SK-N-SH (cell line): ENCODE results near the gene RAB6B. TPM values are rescaled to one million over a fixed set of nuclear protein-coding genes. Genes with fewer than 3 reads are reported as not detected.

Experiments used
- CTCF ChIA-PET: fragments of 300-600, 350-600 bp; formaldehyde crosslinking; extraction: SDS; loops from one replicate; lab custom pipeline; 2021; lab: Yijun Ruan, JAX
- POLR2A ChIA-PET: fragments of 350-600 bp; sonication (Branson Sonifier 250); formaldehyde crosslinking; extraction: SDS; loops from one replicate; lab custom pipeline; 2020; ENCODE audit warnings: antibody characterized with exemption, inconsistent platforms; lab: Yijun Ruan, JAX
- DNase-seq: peaks from one replicate; pipeline ENCODE4 v3.0.0; 2012
- H2AFZ ChIP-seq: fragments of 200-600 bp; sonication (generic); 2 replicates; pipeline ENCODE4 v1.8.1; 2016; ENCODE audit warnings: antibody characterized with exemption, mild to moderate bottlenecking, low read depth
- H3F3A ChIP-seq: fragments of 200-600 bp; sonication (generic); replicated peaks from 2 replicates; pipeline ENCODE3; 2016; ENCODE audit warnings: antibody characterized with exemption, mild to moderate bottlenecking; ENCODE audit not compliant: insufficient read depth
- H3K27ac ChIP-seq, 2 experiments: fragments of 200-500 bp in 1 of 2; fragments of 200-600 bp in 1 of 2; sonication (Bioruptor generic) in 1 of 2; sonication (generic), shearing (Covaris generic) in 1 of 2; 2 replicates each; pipeline versions ENCODE4 v1.5.1 to v1.6.1; 2014 to 2016; ENCODE audit warnings: low read depth in 2 of 2, inconsistent platforms in 1 of 2, low read length in 1 of 2, mild to moderate bottlenecking in 1 of 2, mixed read lengths in 1 of 2
- H3K27me3 ChIP-seq: fragments of 200-600 bp; sonication (generic), shearing (Covaris generic); 2 replicates; pipeline ENCODE4 v1.6.1; 2016; ENCODE audit warnings: mixed run types; ENCODE audit not compliant: insufficient read depth
- H3K36me3 ChIP-seq, 2 experiments: fragments of 200-500 bp in 1 of 2; fragments of 200-600 bp in 1 of 2; sonication (Bioruptor generic) in 1 of 2; sonication (generic) in 1 of 2; replicated peaks in 1 of 2; 2 replicates each; pipeline versions ENCODE3 to v1.5.1; 2014 to 2016; ENCODE audit warnings: low read length in 1 of 2, mild to moderate bottlenecking in 1 of 2; ENCODE audit not compliant: insufficient read depth in 2 of 2, control insufficient read depth in 1 of 2
- H3K4me1 ChIP-seq, 2 experiments: fragments of 200-500 bp in 1 of 2; fragments of 200-600 bp in 1 of 2; sonication (Bioruptor generic) in 1 of 2; sonication (generic), shearing (Covaris generic) in 1 of 2; 2 replicates each; pipeline versions ENCODE4 v1.5.1 to v1.6.1; 2014 to 2016; ENCODE audit warnings: low read depth in 1 of 2, low read length in 1 of 2, mixed run types in 1 of 2; ENCODE audit not compliant: insufficient read depth in 2 of 2, control insufficient read depth in 1 of 2
- H3K4me2 ChIP-seq: fragments of 200-600 bp; sonication (generic), shearing (Covaris generic); 2 replicates; pipeline ENCODE4 v1.6.1; 2017; ENCODE audit warnings: mixed run types
- H3K4me3 ChIP-seq, 2 experiments: fragments of 200-500 bp in 1 of 2; fragments of 200-600 bp in 1 of 2; sonication (Bioruptor generic) in 1 of 2; sonication (generic), shearing (Covaris generic) in 1 of 2; 2 replicates each; pipeline versions ENCODE4 v1.5.1 to v1.8.1; 2014 to 2016; ENCODE audit warnings: low read depth in 2 of 2, inconsistent platforms in 1 of 2, low read length in 1 of 2, mild to moderate bottlenecking in 1 of 2, mixed read lengths in 1 of 2, moderate library complexity in 1 of 2
- H3K79me2 ChIP-seq: fragments of 200-600 bp; sonication (generic); 2 replicates; pipeline ENCODE4 v1.8.1; 2017; ENCODE audit warnings: mild to moderate bottlenecking; ENCODE audit not compliant: insufficient read depth
- H3K9ac ChIP-seq: fragments of 200-600 bp; sonication (generic); 2 replicates; pipeline ENCODE4 v1.6.1; 2017; ENCODE audit warnings: mixed run types
- H3K9me2 ChIP-seq: fragments of 200-600 bp; sonication (generic); 2 replicates; pipeline ENCODE4 v1.6.1; 2017; ENCODE audit warnings: mixed run types
- H3K9me3 ChIP-seq: fragments of 200-600 bp; sonication (generic); 2 replicates; pipeline ENCODE4 v1.6.1; 2017; ENCODE audit warnings: mixed run types, mild to moderate bottlenecking, moderate library complexity
- H4K20me1 ChIP-seq: fragments of 200-600 bp; sonication (generic); 2 replicates; pipeline ENCODE4 v1.6.1; 2017; ENCODE audit warnings: mild to moderate bottlenecking, mixed run types; ENCODE audit not compliant: insufficient read depth
- CHD2 ChIP-seq: fragments of 150-350 bp; IDR thresholded peaks from 2 replicates; pipeline ENCODE4 v1.6.1; 2018; ENCODE audit warnings: low read length; ENCODE audit not compliant: partially characterized antibody
- CTCF ChIP-seq: fragments of 200-600 bp; sonication (generic); IDR thresholded peaks from 2 replicates; pipeline ENCODE4 v1.6.1; 2017; ENCODE audit warnings: antibody characterized with exemption, mild to moderate bottlenecking, moderate library complexity
- EP300 ChIP-seq, 2 experiments: IDR thresholded peaks; 2 replicates each; pipeline versions ENCODE4 v1.4.0 to v1.6.1; 2012; ENCODE audit warnings: borderline replicate concordance in 1 of 2, low read depth in 1 of 2, low read length in 1 of 2
- FOSL2 ChIP-seq: IDR thresholded peaks from 2 replicates; pipeline ENCODE4 v1.4.0; 2012; ENCODE audit warnings: low read depth, mild to moderate bottlenecking, moderate library complexity, borderline replicate concordance
- GABPA ChIP-seq: IDR thresholded peaks from 2 replicates; pipeline ENCODE4 v1.4.0; 2012; ENCODE audit warnings: low read depth, mild to moderate bottlenecking
- JUND ChIP-seq: IDR thresholded peaks from 2 replicates; pipeline ENCODE4 v1.4.0; 2012
- MAX ChIP-seq: IDR thresholded peaks from 2 replicates; pipeline ENCODE4 v1.4.0; 2012; ENCODE audit warnings: low read depth
- MEF2A ChIP-seq: IDR thresholded peaks from 2 replicates; pipeline ENCODE4 v1.4.0; 2012; ENCODE audit warnings: low read depth, borderline replicate concordance
- MXI1 ChIP-seq: IDR thresholded peaks from 2 replicates; pipeline ENCODE4 v1.6.1; 2012; ENCODE audit warnings: mild to moderate bottlenecking, low read depth, low read length, improper control_type of control experiment
- RCOR1 ChIP-seq: fragments of 150-350 bp; IDR thresholded peaks from 2 replicates; pipeline ENCODE4 v1.6.1; 2017; ENCODE audit warnings: antibody characterized with exemption, low read length
- SIN3A ChIP-seq: IDR thresholded peaks from 2 replicates; pipeline ENCODE4 v1.6.1; 2012; ENCODE audit warnings: low read depth, mild to moderate bottlenecking, low read length, moderate library complexity, borderline replicate concordance
- TCF12 ChIP-seq: IDR thresholded peaks from 2 replicates; pipeline ENCODE4 v1.4.0; 2012
- USF1 ChIP-seq: IDR thresholded peaks from 2 replicates; pipeline ENCODE4 v1.4.0; 2012; ENCODE audit warnings: low read depth, borderline replicate concordance
- WGBS: methylation state at CpG from one replicate; pipeline ENCODE4 v1.1.6; 2017; ENCODE audit warnings: low lambda C conversion rate; 5-methylcytosine and 5-hydroxymethylcytosine counted together
- polyA plus RNA-seq, 3 experiments: library from polyadenylated mRNA; depleted of rRNA; stranded (reverse); fragments of >200 nt; gene quantifications; 2 replicates each; pipeline ENCODE4 v1.2.3, GENCODE V29; 2012

RAB6B gene
- polyA plus RNA-seq, 1 of the 3 experiments (the other 2 are of a cell fraction): 9.3 TPM

- TF ChIP-seq JUND (no peak), MAX (no peak), EP300 (IDR thresholded peaks at IDR 0.05; ENCODE audit: borderline replicate concordance in 1 of 2, low read depth in 1 of 2, low read length in 1 of 2) (no peak), MEF2A (no peak), USF1 (no peak), GABPA (no peak), MXI1 (no peak), FOSL2 (no peak), RCOR1 (no peak), CTCF (no peak)
- H3K4me1 ChIP-seq: no peaks in the 10 kb centered on the region; a peak in 1 of 4 replicates
- no peak overlapping the region for H3K4me3 ChIP-seq
- H3K9me3 ChIP-seq: no peaks in the 10 kb centered on the region
- no peaks in the 10 kb centered on the region for H3K79me2 ChIP-seq
- POLR2A ChIA-PET: no interaction called here
- H3K9me2 ChIP-seq: no peaks in the 10 kb centered on the region
- no peaks in the 10 kb centered on the region for H3K27me3 ChIP-seq
- no peak overlapping the region for H3K4me2 ChIP-seq
- CTCF ChIA-PET: interaction anchor here (1.2 to 1.5 kb wide), 2 partner anchors 27 to 51 kb away, joined by 3 to 4 read pairs; no protein-coding TSS in a partner anchor
- H3K9ac ChIP-seq: no peak overlapping the region
- whole genome bisulfite sequencing: 71% methylated on average over 7 of the region's 7 CpGs
- H3K27ac ChIP-seq: no peak overlapping the region
- H3F3A ChIP-seq: no peaks in the 10 kb centered on the region
- H2AFZ ChIP-seq: no peak overlapping the region
- H3K36me3 ChIP-seq: no peaks in the 10 kb centered on the region
- H4K20me1 ChIP-seq: no peaks in the 10 kb centered on the region
- DNase-seq: no peak
Measured at GRCh38 chr3:133843634-133844033, 52.0 kb downstream of the RAB6B start.

GRCh38 chr3:133842158-133842557, 53.5 kb downstream of the RAB6B start:
- POLR2A ChIA-PET: no interaction called here

More at GRCh38 chr3:133842158-133842557, 53.5 kb downstream of the RAB6B start:
- Histone ChIP-seq H3K4me3 (no peak overlapping the region), H3K36me3 (no peaks in the 10 kb centered on the region), H3K9me2 (no peaks in the 10 kb centered on the region), H3K9ac (no peak overlapping the region), H3K9me3 (no peaks in the 10 kb centered on the region), H3K4me2 (no peak overlapping the region), H3K27ac (no peak overlapping the region), H2AFZ (no peak overlapping the region), H3K79me2 (no peaks in the 10 kb centered on the region), H4K20me1 (no peaks in the 10 kb centered on the region), H3K27me3 (no peaks in the 10 kb centered on the region), H3F3A (no peaks in the 10 kb centered on the region), H3K4me1 (no peaks in the 10 kb centered on the region; a peak in 1 of 4 replicates)
- CTCF ChIA-PET: interaction anchor here (1.0 to 1.2 kb wide), 2 partner anchors 22 to 68 kb away, joined by 3 to 4 read pairs; no protein-coding TSS in a partner anchor
- DNase-seq: no peak
- WGBS: 55% methylated on average over 3 of the region's 4 CpGs
- TF ChIP-seq CHD2 (no peak), SIN3A (no peak), TCF12 (no peak)
